ENCODE data around the gene PTPRE. TPM values are rescaled to one million over a fixed set of nuclear protein-coding genes. Genes with fewer than 3 reads are reported as not detected.

Gene PTPRE
- polyA plus RNA-seq, 1 donor (not counting 4 experiments of a cell fraction or from before 2014, with no cell fraction given): 15.1 TPM

DNA sequence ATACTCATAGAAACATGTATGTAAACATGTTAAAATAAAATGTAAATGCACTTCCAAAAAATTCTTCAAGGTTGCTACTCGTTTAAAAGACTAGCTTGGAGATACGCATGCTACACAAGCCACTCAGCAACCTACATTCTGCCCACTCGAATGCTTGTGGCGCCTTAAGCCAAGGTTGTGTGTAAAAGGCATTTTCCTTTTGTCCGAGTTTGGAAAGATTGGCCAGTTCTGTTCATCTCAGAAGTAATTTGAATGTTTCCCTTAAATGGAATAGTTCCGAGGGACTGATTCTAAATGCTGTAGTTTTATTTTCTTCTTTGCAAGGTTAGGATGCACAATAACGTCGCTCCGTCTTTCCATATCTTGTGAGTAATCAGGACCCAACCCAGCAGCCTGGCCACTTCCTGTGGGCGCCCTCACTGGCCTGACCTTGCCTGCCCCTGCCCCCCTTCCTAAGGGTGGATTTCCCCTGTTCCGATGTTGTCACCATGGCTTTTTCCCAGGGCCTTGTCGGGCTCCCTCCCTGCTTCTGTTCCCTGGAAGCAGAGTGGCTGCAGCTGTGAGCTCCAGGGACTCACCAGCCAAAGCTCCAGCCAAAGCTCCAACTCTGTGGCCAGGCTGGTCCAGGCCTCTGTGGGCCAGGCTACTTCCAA, 70.6 kb downstream of the PTPRE start:
- Histone ChIP-seq H3K36me3 (ENCODE audit: control insufficient read depth in 2 of 2, extremely low read depth in 1 of 2, insufficient read depth in 2 of 2, low read length in 2 of 2) (no peaks in the 10 kb centered on the region), H3K27me3 (ENCODE audit: control insufficient read depth, extremely low read depth, insufficient read depth, low read length) (peaks cover 5% of the 10 kb centered on the region), H3K9me1 (ENCODE audit: control insufficient read depth, extremely low read depth, insufficient read depth, low read length) (no peaks in the 10 kb centered on the region), H3K4me1 (ENCODE audit: control insufficient read depth, extremely low read depth, insufficient read depth, low read length) (no peaks in the 10 kb centered on the region), H2AFZ (ENCODE audit: control insufficient read depth, low read length) (no peak overlapping the region), H3K27ac (ENCODE audit: control insufficient read depth, insufficient read depth, low read length) (no peak overlapping the region), H3K79me2 (ENCODE audit: control insufficient read depth, insufficient read depth, low read length) (no peaks in the 10 kb centered on the region), H3K4me3 (ENCODE audit: control insufficient read depth in 2 of 3, extremely low read depth in 1 of 3, insufficient read depth in 2 of 3, low read depth in 1 of 3, low read length in 3 of 3) (no peak overlapping the region), H3K4me2 (ENCODE audit: control insufficient read depth, extremely low read depth, insufficient read depth, low read depth, low read length) (no peak overlapping the region), H3K9me3 (ENCODE audit: control insufficient read depth, low read depth, low read length) (peaks cover 3% of the 10 kb centered on the region), H3K9ac (ENCODE audit: control insufficient read depth, extremely low read depth, insufficient read depth, low read length) (no peak overlapping the region), H4K20me1 (ENCODE audit: control insufficient read depth, extremely low read depth, insufficient read depth, low read length) (no peaks in the 10 kb centered on the region)
- dilution Hi-C loops (cut with MboI; ENCODE audit: extremely low pct_ligation_motif_present, low sequenced_read_pairs): no loop called here
- no peak for FAIRE-seq
- no peak for DNase-seq (ENCODE audit: low read depth, low spot score)
- TF ChIP-seq EZH2 (IDR thresholded peaks at IDR 0.05; ENCODE audit: low read length): no peak
- TF ChIP-seq, protein P1, sequence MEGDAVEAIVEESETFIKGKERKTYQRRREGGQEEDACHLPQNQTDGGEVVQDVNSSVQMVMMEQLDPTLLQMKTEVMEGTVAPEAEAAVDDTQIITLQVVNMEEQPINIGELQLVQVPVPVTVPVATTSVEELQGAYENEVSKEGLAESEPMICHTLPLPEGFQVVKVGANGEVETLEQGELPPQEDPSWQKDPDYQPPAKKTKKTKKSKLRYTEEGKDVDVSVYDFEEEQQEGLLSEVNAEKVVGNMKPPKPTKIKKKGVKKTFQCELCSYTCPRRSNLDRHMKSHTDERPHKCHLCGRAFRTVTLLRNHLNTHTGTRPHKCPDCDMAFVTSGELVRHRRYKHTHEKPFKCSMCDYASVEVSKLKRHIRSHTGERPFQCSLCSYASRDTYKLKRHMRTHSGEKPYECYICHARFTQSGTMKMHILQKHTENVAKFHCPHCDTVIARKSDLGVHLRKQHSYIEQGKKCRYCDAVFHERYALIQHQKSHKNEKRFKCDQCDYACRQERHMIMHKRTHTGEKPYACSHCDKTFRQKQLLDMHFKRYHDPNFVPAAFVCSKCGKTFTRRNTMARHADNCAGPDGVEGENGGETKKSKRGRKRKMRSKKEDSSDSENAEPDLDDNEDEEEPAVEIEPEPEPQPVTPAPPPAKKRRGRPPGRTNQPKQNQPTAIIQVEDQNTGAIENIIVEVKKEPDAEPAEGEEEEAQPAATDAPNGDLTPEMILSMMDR (optimal IDR thresholded peaks at IDR 0.05 in 1 of 3, IDR thresholded peaks at IDR 0.05 in 1 of 3, conservative IDR thresholded peaks at IDR 0.05 in 1 of 3; ENCODE audit: extremely low read depth in 1 of 3, insufficient read depth in 2 of 3, low read length in 3 of 3): no peak

GRCh38 chr10:127978481-127978880, 71.6 kb downstream of the PTPRE start:
- TF ChIP-seq, protein P1 (optimal IDR thresholded peaks at IDR 0.05 in 1 of 3, IDR thresholded peaks at IDR 0.05 in 1 of 3, conservative IDR thresholded peaks at IDR 0.05 in 1 of 3; ENCODE audit: extremely low read depth in 1 of 3, insufficient read depth in 2 of 3, low read length in 3 of 3): no peak
- TF ChIP-seq EZH2 (IDR thresholded peaks at IDR 0.05; ENCODE audit: low read length): no peak
- Histone ChIP-seq H3K4me3 (ENCODE audit: control insufficient read depth in 2 of 3, extremely low read depth in 1 of 3, insufficient read depth in 2 of 3, low read depth in 1 of 3, low read length in 3 of 3) (no peak overlapping the region), H3K4me2 (ENCODE audit: control insufficient read depth, extremely low read depth, insufficient read depth, low read depth, low read length) (no peak overlapping the region), H3K9me1 (ENCODE audit: control insufficient read depth, extremely low read depth, insufficient read depth, low read length) (no peaks in the 10 kb centered on the region), H3K36me3 (ENCODE audit: control insufficient read depth in 2 of 2, extremely low read depth in 1 of 2, insufficient read depth in 2 of 2, low read length in 2 of 2) (no peaks in the 10 kb centered on the region), H3K79me2 (ENCODE audit: control insufficient read depth, insufficient read depth, low read length) (no peaks in the 10 kb centered on the region), H3K27me3 (ENCODE audit: control insufficient read depth, extremely low read depth, insufficient read depth, low read length) (peaks cover 5% of the 10 kb centered on the region), H3K4me1 (ENCODE audit: control insufficient read depth, extremely low read depth, insufficient read depth, low read length) (peaks cover 1% of the 10 kb centered on the region), H3K27ac (ENCODE audit: control insufficient read depth, insufficient read depth, low read length) (no peak overlapping the region), H3K9me3 (ENCODE audit: control insufficient read depth, low read depth, low read length) (peaks cover 3% of the 10 kb centered on the region), H3K9ac (ENCODE audit: control insufficient read depth, extremely low read depth, insufficient read depth, low read length) (no peak overlapping the region), H4K20me1 (ENCODE audit: control insufficient read depth, extremely low read depth, insufficient read depth, low read length) (no peaks in the 10 kb centered on the region), H2AFZ (ENCODE audit: control insufficient read depth, low read length) (no peak overlapping the region)
- no peak for DNase-seq (ENCODE audit: low read depth, low spot score)
- dilution Hi-C loops (cut with MboI; ENCODE audit: extremely low pct_ligation_motif_present, low sequenced_read_pairs): no loop called here
- FAIRE-seq: no peak

Data from keratinocyte (primary cell).